Naive thymus-derived CD4-positive, alpha-beta T cell (primary cell): ENCODE measurements around the gene CACNB3. TPM values are rescaled to one million over a fixed set of nuclear protein-coding genes. Genes with fewer than 3 reads are reported as not detected.

Source experiments
- ATAC-seq: fragments of 150-1000 bp; cut with Tn5 transposase; 2 replicates; pipeline ENCODE4 v1.10.0; 2021; ENCODE audit warnings: mild to moderate bottlenecking, moderate library complexity
- CTCF ChIA-PET: fragments of 350-600 bp; sonication (Branson Sonifier 250); formaldehyde crosslinking; loops from one replicate; lab custom pipeline; 2021; ENCODE audit warnings: antibody characterized with exemption; lab: Charles Lee
- POLR2A ChIA-PET: fragments of 350-600 bp; sonication (Branson Sonifier 250); formaldehyde crosslinking; loops from one replicate; lab custom pipeline; 2021; ENCODE audit warnings: antibody characterized with exemption, inconsistent platforms; lab: Charles Lee
- DNase-seq, 9 donors: peaks; one replicate each; pipeline versions ENCODE4 v3.0.0 to v3.0.0-alpha.2; 2020 to 2022; ENCODE audit warnings: mixed read lengths in 1 of 9
- H3K27ac ChIP-seq: one replicate; pipeline ENCODE4 v1.7.0; 2013; ENCODE audit warnings: mild to moderate bottlenecking, low read depth, low read length, moderate library complexity
- H3K27me3 ChIP-seq, 2 donors: one replicate each; pipeline ENCODE4 v1.7.0; 2013; ENCODE audit warnings: low read length in 2 of 2, mild to moderate bottlenecking in 2 of 2, moderate library complexity in 2 of 2; ENCODE audit not compliant: control insufficient read depth in 2 of 2, insufficient read depth in 2 of 2
- H3K36me3 ChIP-seq, 3 experiments: 1 replicate in 2 of 3; 2 replicates in 1 of 3; pipeline ENCODE4 v1.7.0; 2013; ENCODE audit warnings: low read length in 3 of 3, mild to moderate bottlenecking in 3 of 3, moderate library complexity in 1 of 3; ENCODE audit not compliant: insufficient read depth in 3 of 3, control insufficient read depth in 2 of 3
- H3K4me1 ChIP-seq, 2 donors: one replicate each; pipeline ENCODE4 v1.7.0; 2013; ENCODE audit warnings: low read length in 2 of 2, mild to moderate bottlenecking in 2 of 2, moderate library complexity in 1 of 2; ENCODE audit not compliant: control insufficient read depth in 2 of 2, insufficient read depth in 2 of 2
- H3K4me3 ChIP-seq: 2 replicates; pipeline ENCODE4 v1.7.0; 2013; ENCODE audit warnings: mild to moderate bottlenecking, low read length
- H3K9me3 ChIP-seq, 3 experiments: 1 replicate in 2 of 3; 2 replicates in 1 of 3; pipeline ENCODE4 v1.7.0; 2013; ENCODE audit warnings: low read length in 3 of 3; ENCODE audit not compliant: control insufficient read depth in 2 of 3
- H3K27ac Mint-ChIP-seq, 9 donors: one replicate each; pipeline ENCODE4 v1.8.0; 2020 to 2022; ENCODE audit warnings: mixed read lengths in 9 of 9, mild to moderate bottlenecking in 8 of 9, moderate library complexity in 5 of 9, inconsistent platforms in 2 of 9
- H3K27me3 Mint-ChIP-seq, 5 donors: one replicate each; pipeline ENCODE4 v1.8.0; 2021 to 2022; ENCODE audit warnings: mixed read lengths in 5 of 5, mild to moderate bottlenecking in 1 of 5
- H3K36me3 Mint-ChIP-seq, 5 donors: one replicate each; pipeline ENCODE4 v1.8.0; 2020 to 2022; ENCODE audit warnings: mixed read lengths in 5 of 5, mild to moderate bottlenecking in 3 of 5, inconsistent platforms in 1 of 5
- H3K4me1 Mint-ChIP-seq, 7 donors: one replicate each; pipeline ENCODE4 v1.8.0; 2020 to 2022; ENCODE audit warnings: mixed read lengths in 7 of 7, mild to moderate bottlenecking in 3 of 7, inconsistent platforms in 1 of 7
- H3K4me3 Mint-ChIP-seq, 10 donors: one replicate each; pipeline ENCODE4 v1.8.0; 2020 to 2022; ENCODE audit warnings: mild to moderate bottlenecking in 10 of 10, mixed read lengths in 10 of 10, moderate library complexity in 6 of 10, inconsistent platforms in 2 of 10
- H3K9me3 Mint-ChIP-seq, 11 donors: one replicate each; pipeline ENCODE4 v1.8.0; 2020 to 2022; ENCODE audit warnings: mixed read lengths in 11 of 11, mild to moderate bottlenecking in 4 of 11, inconsistent platforms in 1 of 11, moderate library complexity in 1 of 11
- intact Hi-C, 2 donors: fragments of 100-400 bp; cut with micrococcal nuclease; formaldehyde crosslinking; loops; one replicate each; pipeline ENCODE4 v1.15.1; 2023
- polyA plus RNA-seq, 2 donors: library from polyadenylated mRNA; unstranded; fragments of 300-500 nt; fragmentation: Illumina TruSeq; gene quantifications; one replicate each; pipeline ENCODE4 v1.2.3, GENCODE V29; 2021
- total RNA-seq, 6 experiments: library from RNA in 5 of 6; stranded (reverse) in 5 of 6; gene quantifications; 1 replicate in 5 of 6; 2 replicates in 1 of 6; pipeline ENCODE4 v1.2.3 and lab custom pipeline; 2021 to 2026

CACNB3 gene
- total and polyA plus RNA-seq, 7 experiments from 2014 or later = 0.89 to 14.7 (median 4.3) TPM

DNA sequence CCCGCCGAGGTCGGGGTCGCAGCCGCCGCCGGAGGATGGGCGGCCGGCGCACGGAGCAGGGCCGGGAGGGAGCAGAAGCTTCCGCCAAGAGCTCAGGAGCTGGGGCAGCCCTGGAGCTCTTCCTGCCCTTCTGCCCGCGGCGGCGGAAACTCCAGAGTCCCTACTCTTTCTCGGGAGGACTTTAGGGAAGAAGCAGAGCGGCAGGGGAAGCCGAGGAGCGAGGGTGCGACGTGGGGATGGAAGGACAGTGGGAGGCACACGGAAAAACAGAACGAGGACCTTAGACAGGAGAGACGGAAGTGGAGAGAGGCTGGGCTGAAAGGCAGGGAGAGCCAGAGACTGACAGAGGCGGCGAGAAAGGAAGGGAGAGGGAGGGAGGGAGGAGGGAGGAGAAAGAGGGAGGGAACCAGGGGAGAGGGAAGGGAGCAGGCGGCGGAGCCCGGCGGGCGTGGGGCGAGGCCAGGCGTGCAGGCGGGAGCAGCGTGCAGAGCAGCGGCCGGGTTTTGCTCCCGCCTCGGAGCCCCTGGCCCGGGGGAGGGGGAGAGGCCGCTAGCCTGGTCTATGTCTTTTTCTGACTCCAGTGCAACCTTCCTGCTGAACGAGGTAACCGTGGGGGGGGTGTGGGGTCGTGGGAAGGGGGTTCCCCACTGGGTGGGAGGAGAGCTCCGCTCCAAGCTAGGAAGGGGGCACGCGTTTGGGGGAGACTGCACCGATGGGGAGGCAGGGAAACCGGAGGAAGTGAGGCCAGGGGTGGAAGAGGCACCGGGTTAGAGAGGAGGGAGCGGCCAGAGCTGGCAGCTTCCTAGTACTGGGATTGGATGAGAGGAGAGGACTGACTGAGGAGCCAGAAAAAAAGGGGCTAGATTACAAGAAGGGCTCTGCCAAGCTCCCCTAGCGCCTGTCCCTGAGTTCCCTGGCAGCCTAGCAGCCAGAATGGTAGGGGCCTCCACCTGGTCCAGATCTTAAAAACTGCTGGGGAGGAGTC, 2.9 kb upstream of the CACNB3 start:
- Histone ChIP-seq H3K36me3 (no peaks in the 10 kb centered on the region), H3K4me1 (peaks cover 7 to 19% of the 10 kb centered on the region in 2 donors), H3K27ac (peak overlapping the region; percentile 30), H3K4me3 (peak overlapping the region; percentile 59), H3K9me3 (no peaks in the 10 kb centered on the region), H3K27me3 (no peaks in the 10 kb centered on the region)
- Mint-ChIP-seq H3K36me3 (peaks cover 0 to 3% (median 0%) of the 10 kb centered on the region in 5 donors), H3K4me1 (peaks cover 18 to 39% (median 33%) of the 10 kb centered on the region in 7 donors), H3K27me3 (peaks cover 0 to 28% (median 5%) of the 10 kb centered on the region in 5 donors), H3K9me3 (no peaks in the 10 kb centered on the region), H3K4me3 (peak overlapping the region; percentile 89 to 95 (median 91)), H3K27ac (peak overlapping the region in 6 of 9 donors; percentile 20 to 85 (median 62))
- intact Hi-C loops = loop anchor here in 1 of 2 donors (1.0 to 5.0 kb wide), 3 partner anchors 19 to 133 kb away; partner anchors contain the start of genes DDX23 and KANSL2
- ATAC-seq (peak; percentile 41), DNase-seq (peak in 6 of 9 donors; percentile 18 to 55 (median 26))
- CTCF ChIA-PET = interaction anchor here (0.8 to 3.3 kb wide), 2 partner anchors 12 to 37 kb away, joined by 7 to 16 read pairs; partner anchors contain the start of gene DDX23
- POLR2A ChIA-PET = interaction anchor here (1.5 to 2.1 kb wide), 2 partner anchors 16 to 37 kb away, joined by 3 to 9 read pairs; partner anchors contain the start of gene DDX23

DNA sequence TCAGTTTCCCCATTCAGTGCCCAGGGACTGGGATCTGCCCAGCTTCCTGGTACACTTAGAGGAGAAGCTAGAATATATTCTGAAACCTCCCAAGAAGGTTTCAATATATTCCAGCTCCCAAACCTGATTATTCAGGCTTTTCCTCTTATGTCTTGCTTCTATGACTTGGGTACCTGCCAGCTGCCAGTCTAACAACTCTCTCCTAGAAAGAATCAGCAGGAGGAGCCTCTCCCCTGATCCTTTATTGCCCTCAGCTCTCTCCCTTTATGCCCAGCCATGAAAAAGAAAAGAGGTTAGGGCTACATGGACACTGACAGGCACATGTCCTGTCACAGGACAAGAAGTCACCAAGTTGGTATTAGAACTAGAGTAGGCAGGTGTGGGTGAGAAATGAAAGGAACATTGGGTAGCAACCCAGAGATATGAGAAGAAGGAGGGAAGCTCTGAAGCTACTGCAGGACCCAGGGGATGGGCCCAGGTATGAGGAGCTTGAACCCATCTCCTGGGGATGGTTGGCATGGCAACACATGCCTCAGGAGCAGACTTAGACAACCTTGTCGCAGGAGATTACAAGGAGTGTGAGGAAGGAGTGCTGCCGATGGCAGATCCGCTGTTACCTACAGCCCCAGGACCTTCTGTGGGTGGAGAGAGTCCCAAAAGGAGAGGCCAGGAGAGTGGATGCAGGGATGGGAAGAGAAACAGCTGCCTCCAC, 2.0 kb upstream of the CACNB3 start:
- H3K27me3 Mint-ChIP-seq = peaks cover 0 to 30% (median 5%) of the 10 kb centered on the region in 5 donors
- peak overlapping the region; percentile 83 to 95 (median 91) for H3K4me3 Mint-ChIP-seq
- H3K27ac Mint-ChIP-seq = peak overlapping the region in 4 of 9 donors; percentile 47 to 86 (median 69)
- intact Hi-C loops = loop anchor here in 1 of 2 donors (5.0 kb wide), 1 partner anchor 134 kb away; the partner anchor contains the start of gene KANSL2
- peaks cover 7 to 19% of the 10 kb centered on the region in 2 donors for H3K4me1 ChIP-seq
- H3K36me3 Mint-ChIP-seq = peaks cover 0 to 3% (median 0%) of the 10 kb centered on the region in 5 donors
- no peak overlapping the region for H3K4me3 ChIP-seq
- ChIA-PET POLR2A (interaction anchor here (1.5 to 2.1 kb wide), 2 partner anchors 15 to 36 kb away, joined by 3 to 9 read pairs; partner anchors contain the start of gene DDX23), CTCF (no interaction called here)
- no peaks in the 10 kb centered on the region for H3K36me3 ChIP-seq
- no peaks in the 10 kb centered on the region for H3K27me3 ChIP-seq
- peaks cover 18 to 39% (median 33%) of the 10 kb centered on the region in 7 donors for H3K4me1 Mint-ChIP-seq
- no peaks in the 10 kb centered on the region for H3K9me3 ChIP-seq
- no peak for DNase-seq
- no peak overlapping the region for H3K27ac ChIP-seq
- H3K9me3 Mint-ChIP-seq = no peaks in the 10 kb centered on the region
- ATAC-seq = no peak

DNA sequence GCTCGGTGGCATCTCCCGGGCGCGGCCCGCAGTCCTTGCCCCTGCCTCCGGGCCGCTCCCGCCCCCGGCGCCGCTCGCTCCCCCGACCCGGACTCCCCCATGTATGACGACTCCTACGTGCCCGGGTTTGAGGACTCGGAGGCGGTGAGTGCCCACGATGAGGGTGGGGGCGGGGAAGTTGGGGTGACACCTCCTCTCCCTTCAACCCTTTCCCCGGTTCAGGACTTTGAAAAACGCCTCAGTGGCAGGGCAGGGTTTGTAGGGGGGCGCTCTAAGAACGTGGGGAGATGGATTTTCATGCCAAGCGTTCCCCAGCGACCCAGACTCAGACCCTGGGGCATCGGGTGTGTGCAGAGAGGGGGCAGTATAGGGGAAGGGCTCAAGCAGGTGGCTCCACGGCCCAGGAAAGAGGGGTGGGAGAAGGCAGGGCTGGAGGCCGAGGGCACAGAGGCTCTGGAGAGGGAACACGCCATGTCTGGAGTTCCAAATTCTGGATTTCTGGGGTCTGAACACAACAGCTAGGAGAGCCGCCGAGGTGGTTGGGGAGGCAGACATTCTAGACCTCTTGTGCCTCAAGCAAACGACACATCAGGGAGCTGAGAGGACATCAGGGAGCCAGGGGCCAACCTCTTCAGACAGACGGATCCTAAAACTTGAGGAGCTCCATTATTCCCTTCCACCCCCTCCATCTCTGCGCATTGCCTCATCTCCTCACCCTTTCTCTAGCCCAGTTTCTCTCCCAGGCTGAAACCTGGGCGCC, 715 bp downstream of the CACNB3 start:
- DNase-seq (peak in 6 of 9 donors; percentile 23 to 50 (median 36)), ATAC-seq (no peak)
- Mint-ChIP-seq H3K36me3 (peaks cover 0 to 3% (median 0%) of the 10 kb centered on the region in 5 donors), H3K27ac (peak overlapping the region in 6 of 9 donors; percentile 17 to 86 (median 50)), H3K4me3 (peak overlapping the region; percentile 80 to 95 (median 86)), H3K27me3 (peaks cover 0 to 37% (median 5%) of the 10 kb centered on the region in 5 donors), H3K4me1 (peaks cover 18 to 35% (median 27%) of the 10 kb centered on the region in 7 donors), H3K9me3 (no peaks in the 10 kb centered on the region)
- no peaks in the 10 kb centered on the region for H3K27me3 ChIP-seq
- no peaks in the 10 kb centered on the region for H3K9me3 ChIP-seq
- H3K27ac ChIP-seq = peak overlapping the region; percentile 31
- no peaks in the 10 kb centered on the region for H3K36me3 ChIP-seq
- intact Hi-C loops = loop anchor here (1.0 to 5.0 kb wide), 5 partner anchors 34 to 199 kb away; partner anchors contain the start of genes KANSL2 (in 2 of the 2), DDX23 (in 1 of the 2) and PRKAG1 (in 1 of the 2)
- ChIA-PET CTCF (no interaction called here), POLR2A (interaction anchor here (1.0 kb wide), 1 partner anchor 33 kb away, joined by 4 read pairs; the partner anchor contains the start of gene DDX23)
- peaks cover 11 to 19% of the 10 kb centered on the region in 2 donors for H3K4me1 ChIP-seq
- peak overlapping the region; percentile 48 for H3K4me3 ChIP-seq

DNA sequence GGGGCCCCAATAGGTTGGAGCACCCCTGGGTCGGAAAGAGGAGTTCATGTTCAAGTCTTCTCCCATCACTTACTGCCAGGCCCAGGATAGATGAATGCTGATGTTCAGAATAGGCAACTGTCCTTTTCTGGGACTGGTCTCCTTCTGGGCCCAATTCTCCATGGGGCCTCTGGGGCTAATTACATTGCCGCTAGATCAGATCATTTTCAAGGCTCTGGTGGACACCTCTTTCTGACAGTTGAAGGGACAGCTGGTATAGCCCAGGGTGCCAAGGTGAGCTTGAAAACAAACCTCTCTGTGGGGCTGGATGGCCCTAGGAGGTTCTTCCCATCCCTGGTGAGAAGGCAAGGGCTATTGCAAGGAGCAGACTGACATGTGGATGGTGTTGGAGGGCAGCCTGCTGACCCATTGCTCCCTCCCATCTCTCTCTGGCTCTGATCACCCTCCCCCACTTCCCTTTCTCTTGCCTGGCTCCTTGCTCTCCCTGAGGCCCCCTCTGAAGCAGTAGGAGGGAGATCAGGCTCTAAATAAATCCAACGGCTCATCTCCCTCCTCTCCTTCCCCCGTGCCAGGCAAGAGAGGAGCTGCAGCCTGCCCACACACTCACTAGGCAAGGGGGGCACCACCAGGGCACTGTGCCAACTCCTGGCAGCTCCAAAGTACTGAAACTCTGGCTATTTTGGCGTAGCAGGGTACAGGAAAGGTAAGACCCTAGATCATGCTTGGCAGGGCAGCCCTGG, 1.9 kb downstream of the CACNB3 start:
- ATAC-seq (no peak), DNase-seq (no peak)
- Mint-ChIP-seq H3K27ac (peak overlapping the region in 2 of 9 donors; percentile 14 to 28), H3K4me1 (peaks cover 16 to 33% (median 25%) of the 10 kb centered on the region in 7 donors), H3K9me3 (no peaks in the 10 kb centered on the region), H3K36me3 (peaks cover 0 to 4% (median 0%) of the 10 kb centered on the region in 5 donors), H3K4me3 (peak overlapping the region in 8 of 10 donors; percentile 22 to 95 (median 68)), H3K27me3 (peaks cover 0 to 37% (median 5%) of the 10 kb centered on the region in 5 donors)
- H3K27ac ChIP-seq = no peak overlapping the region
- ChIA-PET POLR2A (interaction anchor here (0.6 kb wide), 1 partner anchor 315 kb away, joined by 4 read pairs; no protein-coding TSS in a partner anchor), CTCF (no interaction called here)
- H3K4me1 ChIP-seq = peaks cover 11 to 19% of the 10 kb centered on the region in 2 donors
- H3K4me3 ChIP-seq = no peak overlapping the region
- intact Hi-C loops = loop anchor here (1.0 to 5.0 kb wide), 3 partner anchors 33 to 138 kb away; partner anchors contain the start of genes DDX23 (in 1 of the 2) and KANSL2 (in 1 of the 2)
- H3K27me3 ChIP-seq = no peaks in the 10 kb centered on the region
- no peaks in the 10 kb centered on the region for H3K36me3 ChIP-seq
- no peaks in the 10 kb centered on the region for H3K9me3 ChIP-seq

DNA sequence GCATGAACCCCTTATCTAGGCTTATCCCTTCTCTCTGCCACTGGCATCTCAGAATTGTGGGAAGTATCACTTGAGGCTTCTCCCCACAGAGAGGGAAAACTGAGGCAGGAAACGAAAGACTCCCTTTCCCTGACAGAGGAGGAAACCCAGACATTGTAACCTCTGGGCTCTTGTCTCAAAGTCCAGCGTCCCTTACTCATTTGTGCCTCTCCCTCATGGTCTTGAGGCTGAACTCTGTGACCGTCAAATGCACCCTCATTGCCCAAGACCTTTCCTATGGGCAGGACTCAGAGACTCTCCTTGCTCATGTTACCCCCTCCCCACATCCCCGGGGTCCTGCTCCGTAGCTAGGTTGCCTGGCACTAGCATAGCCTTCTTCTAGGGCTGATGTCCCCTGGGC, 3.8 kb downstream of the CACNB3 start:
- Mint-ChIP-seq H3K4me1 (peaks cover 0 to 16% (median 12%) of the 10 kb centered on the region in 7 donors), H3K9me3 (no peaks in the 10 kb centered on the region), H3K36me3 (peaks cover 0 to 1% (median 0%) of the 10 kb centered on the region in 5 donors), H3K4me3 (no peak overlapping the region), H3K27ac (peak overlapping the region in 1 of 9 donors; percentile 59), H3K27me3 (peaks cover 0 to 27% (median 0%) of the 10 kb centered on the region in 5 donors)
- intact Hi-C loops = no loop called here
- no peak for DNase-seq
- ATAC-seq = no peak
- H3K27me3 ChIP-seq = no peaks in the 10 kb centered on the region
- peaks cover 7 to 8% of the 10 kb centered on the region in 2 donors for H3K4me1 ChIP-seq
- ChIA-PET CTCF (interaction anchor here (1.4 kb wide), 1 partner anchor 31 kb away, joined by 3 read pairs; no protein-coding TSS in a partner anchor), POLR2A (no interaction called here)
- H3K4me3 ChIP-seq = no peak overlapping the region
- no peak overlapping the region for H3K27ac ChIP-seq
- H3K36me3 ChIP-seq = no peaks in the 10 kb centered on the region
- H3K9me3 ChIP-seq = no peaks in the 10 kb centered on the region
